ENCODE measurements around the gene PSMD1.
A peak's percentile ranks its signal among the peaks of the same experiment; 100 is the strongest.

GRCh38 chr2:231038483-231039293 is 18.0 kb upstream of the PSMD1 start:
- TF ChIP-seq YY2 (tag by site-specific recombination; IDR thresholded peaks at IDR 0.05) = no peak
- no peak for TF ChIP-seq ZNF169 (tag by site-specific recombination; IDR thresholded peaks at IDR 0.05)
- TF ChIP-seq, protein P1, sequence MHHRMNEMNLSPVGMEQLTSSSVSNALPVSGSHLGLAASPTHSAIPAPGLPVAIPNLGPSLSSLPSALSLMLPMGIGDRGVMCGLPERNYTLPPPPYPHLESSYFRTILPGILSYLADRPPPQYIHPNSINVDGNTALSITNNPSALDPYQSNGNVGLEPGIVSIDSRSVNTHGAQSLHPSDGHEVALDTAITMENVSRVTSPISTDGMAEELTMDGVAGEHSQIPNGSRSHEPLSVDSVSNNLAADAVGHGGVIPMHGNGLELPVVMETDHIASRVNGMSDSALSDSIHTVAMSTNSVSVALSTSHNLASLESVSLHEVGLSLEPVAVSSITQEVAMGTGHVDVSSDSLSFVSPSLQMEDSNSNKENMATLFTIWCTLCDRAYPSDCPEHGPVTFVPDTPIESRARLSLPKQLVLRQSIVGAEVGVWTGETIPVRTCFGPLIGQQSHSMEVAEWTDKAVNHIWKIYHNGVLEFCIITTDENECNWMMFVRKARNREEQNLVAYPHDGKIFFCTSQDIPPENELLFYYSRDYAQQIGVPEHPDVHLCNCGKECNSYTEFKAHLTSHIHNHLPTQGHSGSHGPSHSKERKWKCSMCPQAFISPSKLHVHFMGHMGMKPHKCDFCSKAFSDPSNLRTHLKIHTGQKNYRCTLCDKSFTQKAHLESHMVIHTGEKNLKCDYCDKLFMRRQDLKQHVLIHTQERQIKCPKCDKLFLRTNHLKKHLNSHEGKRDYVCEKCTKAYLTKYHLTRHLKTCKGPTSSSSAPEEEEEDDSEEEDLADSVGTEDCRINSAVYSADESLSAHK (tag by site-specific recombination; IDR thresholded peaks at IDR 0.05) = no peak
- TF ChIP-seq, protein P2, sequence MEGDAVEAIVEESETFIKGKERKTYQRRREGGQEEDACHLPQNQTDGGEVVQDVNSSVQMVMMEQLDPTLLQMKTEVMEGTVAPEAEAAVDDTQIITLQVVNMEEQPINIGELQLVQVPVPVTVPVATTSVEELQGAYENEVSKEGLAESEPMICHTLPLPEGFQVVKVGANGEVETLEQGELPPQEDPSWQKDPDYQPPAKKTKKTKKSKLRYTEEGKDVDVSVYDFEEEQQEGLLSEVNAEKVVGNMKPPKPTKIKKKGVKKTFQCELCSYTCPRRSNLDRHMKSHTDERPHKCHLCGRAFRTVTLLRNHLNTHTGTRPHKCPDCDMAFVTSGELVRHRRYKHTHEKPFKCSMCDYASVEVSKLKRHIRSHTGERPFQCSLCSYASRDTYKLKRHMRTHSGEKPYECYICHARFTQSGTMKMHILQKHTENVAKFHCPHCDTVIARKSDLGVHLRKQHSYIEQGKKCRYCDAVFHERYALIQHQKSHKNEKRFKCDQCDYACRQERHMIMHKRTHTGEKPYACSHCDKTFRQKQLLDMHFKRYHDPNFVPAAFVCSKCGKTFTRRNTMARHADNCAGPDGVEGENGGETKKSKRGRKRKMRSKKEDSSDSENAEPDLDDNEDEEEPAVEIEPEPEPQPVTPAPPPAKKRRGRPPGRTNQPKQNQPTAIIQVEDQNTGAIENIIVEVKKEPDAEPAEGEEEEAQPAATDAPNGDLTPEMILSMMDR (tag by site-specific recombination; IDR thresholded peaks at IDR 0.05) = no peak
- no peak for TF ChIP-seq ZNF132 (tag by site-specific recombination; IDR thresholded peaks at IDR 0.05; ENCODE audit: borderline replicate concordance)
- TF ChIP-seq ZEB2 (tag by site-specific recombination; IDR thresholded peaks at IDR 0.05) = no peak
- TF ChIP-seq ZNF629 (tag by site-specific recombination; IDR thresholded peaks at IDR 0.05) = no peak
- no peak for TF ChIP-seq HOXD13 (CRISPR knock-in tag; IDR thresholded peaks at IDR 0.05; ENCODE audit: borderline replicate concordance)
- peak; percentile 55; the same call in 1 of the 2 replicates for TF ChIP-seq ZBTB11 (tag by site-specific recombination; conservative IDR thresholded peaks at IDR 0.05; ENCODE audit: low read depth)
- TF ChIP-seq ZBTB8A (tag by site-specific recombination; IDR thresholded peaks at IDR 0.05) = no peak
- no peak for TF ChIP-seq ZFP3 (tag by site-specific recombination; IDR thresholded peaks at IDR 0.05; ENCODE audit: low read depth)
